Transverse colon (tissue), 4 donors: ENCODE measurements around the gene PKD1. TPM values are rescaled to one million over a fixed set of nuclear protein-coding genes. Genes with fewer than 3 reads are reported as not detected.

ENCODE experiments used
- DNase-seq: peaks from one replicate; pipeline ENCODE4 v3.0.0-alpha.2; 2019
- H3K27ac ChIP-seq, 4 donors: fragments of 200-600 bp; sonication (generic); 2 replicates each; pipeline ENCODE4 v1.5.1; 2016 to 2018; ENCODE audit warnings: inconsistent platforms in 4 of 4
- H3K27me3 ChIP-seq: fragments of 200-600 bp; sonication (generic); 2 replicates; pipeline ENCODE4 v1.5.1; 2017; ENCODE audit warnings: inconsistent platforms
- H3K36me3 ChIP-seq, 4 donors: fragments of 200-600 bp; sonication (generic); 2 replicates each; pipeline ENCODE4 v1.5.1; 2017 to 2019; ENCODE audit warnings: inconsistent platforms in 4 of 4
- H3K4me1 ChIP-seq, 4 donors: fragments of 200-600 bp; sonication (generic); 2 replicates each; pipeline ENCODE4 v1.5.1; 2017 to 2020; ENCODE audit warnings: inconsistent platforms in 4 of 4
- H3K4me3 ChIP-seq, 4 donors: fragments of 200-600 bp; sonication (generic); 1 replicate in 1 of 4; 2 replicates in 3 of 4; pipeline versions ENCODE4 v1.5.1 to v1.6.1; 2017 to 2019; ENCODE audit warnings: inconsistent platforms in 4 of 4
- H3K9me3 ChIP-seq, 2 donors: fragments of 200-600 bp; sonication (generic); 2 replicates each; pipeline ENCODE4 v1.5.1; 2017 to 2019; ENCODE audit warnings: inconsistent platforms in 2 of 2
- CTCF ChIP-seq, 5 experiments: fragments of 200-600 bp in 3 of 5; fragments of 450-650 bp in 2 of 5; sonication (generic) in 3 of 5; IDR thresholded peaks; 1 replicate in 2 of 5; 2 replicates in 3 of 5; pipeline ENCODE4 v1.5.1; 2016 to 2017; ENCODE audit warnings: antibody characterized with exemption in 5 of 5, inconsistent platforms in 3 of 5, mild to moderate bottlenecking in 2 of 5, moderate library complexity in 1 of 5
- EP300 ChIP-seq: sonication (generic); formaldehyde crosslinking; IDR thresholded peaks from one replicate; pipeline ENCODE4 v1.6.1; 2017; ENCODE audit warnings: antibody characterized with exemption, low read depth
- POLR2A ChIP-seq: fragments of 450-650 bp; IDR thresholded peaks from one replicate; pipeline ENCODE4 v1.6.1; 2016; ENCODE audit warnings: antibody characterized with exemption, mild to moderate bottlenecking, moderate library complexity
- POLR2AphosphoS5 ChIP-seq, 3 donors: sonication (generic); formaldehyde crosslinking; IDR thresholded peaks; one replicate each; pipeline ENCODE4 v1.6.1; 2016; ENCODE audit warnings: antibody characterized with exemption in 3 of 3
- WGBS, 2 donors: methylation state at CpG; one replicate each; pipeline ENCODE4 v1.1.5; 2018; ENCODE audit warnings: low coverage in 1 of 2; 5-methylcytosine and 5-hydroxymethylcytosine counted together
- in situ Hi-C, 4 donors: fragments of 200-750 bp; cut with MboI; loops; one replicate each; pipeline versions ENCODE4 v1.15.0 to v1.15.1; 2017; ENCODE audit warnings: low sequenced_read_pairs in 3 of 4, low pct_ligation_motif_present in 1 of 4, low pct_unique_long_range_greater_than_20kb in 1 of 4
- intact Hi-C: fragments of 100-400 bp; cut with DNase I; formaldehyde crosslinking; loops from one replicate; pipeline ENCODE4 v1.15.1; 2023; ENCODE audit warnings: low total_unique reads
- total RNA-seq, 4 donors: library from RNA; depleted of rRNA; stranded (reverse); fragments of >200 nt; gene quantifications; one replicate each; pipeline ENCODE4 v1.1.0, GENCODE V29; 2016

The PKD1 gene
- total RNA-seq, 4 donors from 2014 or later: 131 to 1,015 (median 289) TPM

GRCh38 chr16:2075631-2076030 is 60.1 kb downstream of the PKD1 start:
- no peak overlapping the region for H3K27ac ChIP-seq
- H3K36me3 ChIP-seq: peaks cover 0 to 31% (median 4%) of the 10 kb centered on the region in 4 donors
- in situ Hi-C loops (no loop called here), intact Hi-C loops (no loop called here)
- H3K4me3 ChIP-seq: no peak overlapping the region
- no peaks in the 10 kb centered on the region for H3K27me3 ChIP-seq
- no peaks in the 10 kb centered on the region for H3K4me1 ChIP-seq
- TF ChIP-seq CTCF (IDR thresholded peaks at IDR 0.05) (no peak), POLR2A (no peak), POLR2AphosphoS5 (IDR thresholded peaks at IDR 0.05) (no peak), EP300 (no peak)
- WGBS, 2 donors: 96 to 100% methylated on average over 8 to 24 of the region's 24 CpGs
- H3K9me3 ChIP-seq: no peaks in the 10 kb centered on the region
- DNase-seq: no peak

GRCh38 chr16:2074071-2074470 is 61.6 kb downstream of the PKD1 start:
- no peaks in the 10 kb centered on the region for H3K4me1 ChIP-seq
- H3K36me3 ChIP-seq: peaks cover 0 to 23% (median 0%) of the 10 kb centered on the region in 4 donors
- H3K27me3 ChIP-seq: no peaks in the 10 kb centered on the region
- TF ChIP-seq EP300 (no peak), CTCF (IDR thresholded peaks at IDR 0.05) (no peak), POLR2A (no peak), POLR2AphosphoS5 (IDR thresholded peaks at IDR 0.05) (no peak)
- 93% methylated on average over 19 of the region's 20 CpGs; no CpG with 5 or more reads in 1 of the 2 donors for WGBS, 2 donors
- intact Hi-C loops: no loop called here
- no peaks in the 10 kb centered on the region for H3K9me3 ChIP-seq
- no peak overlapping the region for H3K4me3 ChIP-seq
- no peak for DNase-seq
- H3K27ac ChIP-seq: no peak overlapping the region
- in situ Hi-C loops: no loop called here

- no peak overlapping the region for H3K4me3 ChIP-seq
- intact Hi-C loops (no loop called here), in situ Hi-C loops (no loop called here)
- no peak for DNase-seq
- WGBS, 2 donors: 84% methylated on average over 8 of the region's 8 CpGs; no CpG with 5 or more reads in 1 of the 2 donors
- no peaks in the 10 kb centered on the region for H3K27me3 ChIP-seq
- no peak for TF ChIP-seq EP300
- no peak for TF ChIP-seq CTCF (IDR thresholded peaks at IDR 0.05)
- no peak for TF ChIP-seq POLR2A
- no peak for TF ChIP-seq POLR2AphosphoS5 (IDR thresholded peaks at IDR 0.05)
- peak overlapping the region in 1 of 4 donors; percentile 23 for H3K27ac ChIP-seq
- no peaks in the 10 kb centered on the region for H3K9me3 ChIP-seq
- H3K36me3 ChIP-seq: peaks cover 0 to 28% (median 3%) of the 10 kb centered on the region in 4 donors
- H3K4me1 ChIP-seq: no peaks in the 10 kb centered on the region
Measured at GRCh38 chr16:2072926-2073325, 62.8 kb downstream of the PKD1 start.

- intact Hi-C loops: no loop called here
- H3K27ac ChIP-seq: peak overlapping the region in 1 of 4 donors; percentile 23
- no peaks in the 10 kb centered on the region for H3K9me3 ChIP-seq
- no peaks in the 10 kb centered on the region for H3K4me1 ChIP-seq
- 84% methylated on average over 29 of the region's 34 CpGs; no CpG with 5 or more reads in 1 of the 2 donors for WGBS, 2 donors
- no peaks in the 10 kb centered on the region for H3K27me3 ChIP-seq
- DNase-seq: no peak
- in situ Hi-C loops: no loop called here
- TF ChIP-seq CTCF (IDR thresholded peaks at IDR 0.05): no peak
- no peak for TF ChIP-seq POLR2A
- TF ChIP-seq POLR2AphosphoS5 (IDR thresholded peaks at IDR 0.05): no peak
- TF ChIP-seq EP300: no peak
- peaks cover 0 to 38% (median 4%) of the 10 kb centered on the region in 4 donors for H3K36me3 ChIP-seq
- H3K4me3 ChIP-seq: no peak overlapping the region
Measured at GRCh38 chr16:2071454-2072202, 64.1 kb downstream of the PKD1 start.
